Neural cell (in vitro differentiated cells): ENCODE data around the gene EYS. TPM values are rescaled to one million over a fixed set of nuclear protein-coding genes. Genes with fewer than 3 reads are reported as not detected.

Experiments
- H2AFZ ChIP-seq: fragments of 200-600, 300-800 bp; sonication (generic), shearing (Covaris generic); 2 replicates; pipeline ENCODE4 v1.6.0; 2014; ENCODE audit warnings: low read depth, mild to moderate bottlenecking, antibody characterized with exemption, low read length, moderate library complexity
- H3F3A ChIP-seq: fragments of 200-600 bp; shearing (Covaris generic); 2 replicates; pipeline ENCODE4 v1.6.1; 2016; ENCODE audit warnings: mild to moderate bottlenecking, moderate library complexity, mixed read lengths, antibody characterized with exemption, low read length; ENCODE audit not compliant: insufficient read depth, poor library complexity, severe bottlenecking
- H3K27ac ChIP-seq: fragments of 200-600, 300-800 bp; sonication (generic), shearing (Covaris generic); 2 replicates; pipeline ENCODE4 v1.5.1; 2014; ENCODE audit warnings: mild to moderate bottlenecking, low read length, moderate library complexity
- H3K27me3 ChIP-seq: fragments of 300-800, 200-600 bp; sonication (generic), shearing (Covaris generic); 2 replicates; pipeline ENCODE4 v1.6.0; 2014; ENCODE audit warnings: mild to moderate bottlenecking, low read depth, low read length, moderate library complexity; ENCODE audit not compliant: insufficient read depth
- H3K36me3 ChIP-seq: fragments of 300-800, 200-600 bp; sonication (generic), shearing (Covaris generic); 2 replicates; pipeline ENCODE4 v1.5.1; 2014; ENCODE audit warnings: mild to moderate bottlenecking, antibody characterized with exemption, low read length, moderate library complexity; ENCODE audit not compliant: insufficient read depth
- H3K4me2 ChIP-seq: fragments of 300-800, 200-600 bp; sonication (generic), shearing (Covaris generic); 2 replicates; pipeline ENCODE4 v1.6.0; 2014; ENCODE audit warnings: mild to moderate bottlenecking, low read length
- H3K4me3 ChIP-seq: fragments of 300-800, 200-600 bp; sonication (generic), shearing (Covaris generic); 2 replicates; pipeline ENCODE4 v1.5.1; 2014; ENCODE audit warnings: mild to moderate bottlenecking, low read length, moderate library complexity
- H3K79me2 ChIP-seq: fragments of 200-600 bp; shearing (Covaris generic); replicated peaks from 2 replicates; pipeline ENCODE4 v1.6.0; 2014; ENCODE audit warnings: mild to moderate bottlenecking, low read length, moderate library complexity; ENCODE audit not compliant: insufficient read depth
- H3K9ac ChIP-seq: fragments of 300-800, 200-600 bp; sonication (generic), shearing (Covaris generic); 2 replicates; pipeline ENCODE4 v1.6.1; 2016; ENCODE audit warnings: mild to moderate bottlenecking, low read length, mixed read lengths
- H3K9me2 ChIP-seq: fragments of 200-600 bp; shearing (Covaris generic); 2 replicates; pipeline ENCODE4 v1.6.1; 2016; ENCODE audit warnings: mild to moderate bottlenecking, low read length, mixed read lengths; ENCODE audit not compliant: insufficient read depth
- H3K9me3 ChIP-seq: fragments of 200-600, 300-800 bp; sonication (generic), shearing (Covaris generic); 2 replicates; pipeline ENCODE4 v1.6.1; 2016; ENCODE audit warnings: mild to moderate bottlenecking, mixed run types, low read length, moderate library complexity, mixed read lengths
- H4K20me1 ChIP-seq: fragments of 200-600 bp; shearing (Covaris generic); 2 replicates; pipeline ENCODE4 v1.6.1; 2016; ENCODE audit warnings: mild to moderate bottlenecking, mixed run types; ENCODE audit not compliant: insufficient read depth
- CTCF ChIP-seq: fragments of 450-650 bp; IDR thresholded peaks from 2 replicates; pipeline ENCODE4 v1.5.1; 2014; ENCODE audit warnings: antibody characterized with exemption, mild to moderate bottlenecking, moderate library complexity; ENCODE audit not compliant: poor library complexity, severe bottlenecking
- EP300 ChIP-seq: fragments of 450-650 bp; conservative IDR thresholded peaks from 2 replicates; pipeline ENCODE4 v1.6.1; 2014; ENCODE audit warnings: antibody characterized with exemption, mild to moderate bottlenecking, moderate library complexity; ENCODE audit not compliant: poor library complexity, severe bottlenecking
- EZH2 ChIP-seq: fragments of 200-600, 300-800 bp; shearing (Covaris generic), sonication (generic); IDR thresholded peaks from 2 replicates; pipeline ENCODE4 v1.6.1; 2014; ENCODE audit warnings: antibody characterized with exemption, low read length, borderline replicate concordance, mild to moderate bottlenecking; ENCODE audit not compliant: insufficient read depth, poor library complexity, severe bottlenecking
- MXI1 ChIP-seq: fragments of 450-650 bp; conservative IDR thresholded peaks from 2 replicates; pipeline ENCODE4 v1.6.1; 2014; ENCODE audit warnings: antibody characterized with exemption, mild to moderate bottlenecking; ENCODE audit not compliant: poor library complexity, severe bottlenecking
- POLR2AphosphoS5 ChIP-seq: IDR thresholded peaks from 2 replicates; pipeline ENCODE4 v1.6.1; 2012
- RAD21 ChIP-seq: fragments of 450-650 bp; conservative IDR thresholded peaks from 2 replicates; pipeline ENCODE4 v1.6.1; 2014; ENCODE audit warnings: antibody characterized with exemption, mild to moderate bottlenecking, moderate library complexity
- REST ChIP-seq: IDR thresholded peaks from 2 replicates; pipeline ENCODE4 v1.6.1; 2012; ENCODE audit warnings: borderline replicate concordance
- SMC3 ChIP-seq: fragments of 450-650 bp; conservative IDR thresholded peaks from 2 replicates; pipeline ENCODE4 v1.6.1; 2014; ENCODE audit warnings: antibody characterized with exemption, mild to moderate bottlenecking, moderate library complexity; ENCODE audit not compliant: poor library complexity
- TAF1 ChIP-seq: IDR thresholded peaks from 2 replicates; pipeline ENCODE4 v1.6.1; 2012; ENCODE audit warnings: low read depth
- polyA plus RNA-seq: library from polyadenylated mRNA; depleted of rRNA; stranded (reverse); fragments of >200 nt; gene quantifications from 2 replicates; pipeline ENCODE4 v1.2.3, GENCODE V29; 2014

EYS gene
- polyA plus RNA-seq, 1 donor from 2014 or later = 0.38 TPM

GRCh38 chr6:63813566-63814120 lies 1893.4 kb downstream of the EYS start:
- no peaks in the 10 kb centered on the region for H3K9me2 ChIP-seq
- TF ChIP-seq MXI1 (no peak), RAD21 (no peak)
- H3K4me3 ChIP-seq = no peak overlapping the region
- H4K20me1 ChIP-seq = no peaks in the 10 kb centered on the region
- no peak overlapping the region for H3K9ac ChIP-seq
- no peaks in the 10 kb centered on the region for H3K9me3 ChIP-seq
- H3K79me2 ChIP-seq = no peaks in the 10 kb centered on the region
- H3F3A ChIP-seq = no peaks in the 10 kb centered on the region
- H3K27ac ChIP-seq = no peak overlapping the region
- no peaks in the 10 kb centered on the region for H3K27me3 ChIP-seq
- H3K36me3 ChIP-seq = no peaks in the 10 kb centered on the region
- no peak overlapping the region for H2AFZ ChIP-seq
- H3K4me2 ChIP-seq = no peak overlapping the region

- H4K20me1 ChIP-seq = no peaks in the 10 kb centered on the region
- H3K9ac ChIP-seq = no peak overlapping the region
- no peaks in the 10 kb centered on the region for H3K79me2 ChIP-seq
- H3K9me2 ChIP-seq = no peaks in the 10 kb centered on the region
- no peak for TF ChIP-seq RAD21
- no peak for TF ChIP-seq EP300
- TF ChIP-seq CTCF = no peak
- no peak for TF ChIP-seq REST
- TF ChIP-seq TAF1 = no peak
- no peak for TF ChIP-seq POLR2AphosphoS5
- no peak for TF ChIP-seq EZH2
- no peak for TF ChIP-seq MXI1
- no peak for TF ChIP-seq SMC3
- no peak overlapping the region for H3K4me3 ChIP-seq
- H3K4me2 ChIP-seq = no peak overlapping the region
- H3K27ac ChIP-seq = no peak overlapping the region
- H3K36me3 ChIP-seq = no peaks in the 10 kb centered on the region
- H3K9me3 ChIP-seq = no peaks in the 10 kb centered on the region
- H3K27me3 ChIP-seq = no peaks in the 10 kb centered on the region
- no peak overlapping the region for H2AFZ ChIP-seq
- H3F3A ChIP-seq = no peaks in the 10 kb centered on the region
Measured at GRCh38 chr6:63808576-63808975, 1898.5 kb downstream of the EYS start.

GRCh38 chr6:63807056-63807455 lies 1900.0 kb downstream of the EYS start:
- H3K9me3 ChIP-seq = no peaks in the 10 kb centered on the region
- H3K36me3 ChIP-seq = no peaks in the 10 kb centered on the region
- no peaks in the 10 kb centered on the region for H3F3A ChIP-seq
- H2AFZ ChIP-seq = no peak overlapping the region
- no peak overlapping the region for H3K9ac ChIP-seq
- H4K20me1 ChIP-seq = no peaks in the 10 kb centered on the region
- H3K79me2 ChIP-seq = no peaks in the 10 kb centered on the region
- H3K9me2 ChIP-seq = no peaks in the 10 kb centered on the region
- H3K27ac ChIP-seq = no peak overlapping the region
- no peak overlapping the region for H3K4me2 ChIP-seq
- no peak for TF ChIP-seq EZH2
- no peak for TF ChIP-seq POLR2AphosphoS5
- TF ChIP-seq RAD21 = no peak
- TF ChIP-seq MXI1 = no peak
- TF ChIP-seq TAF1 = no peak
- TF ChIP-seq EP300 = no peak
- TF ChIP-seq SMC3 = no peak
- no peak for TF ChIP-seq CTCF
- no peak for TF ChIP-seq REST
- no peaks in the 10 kb centered on the region for H3K27me3 ChIP-seq
- no peak overlapping the region for H3K4me3 ChIP-seq
